A549 (cell line): ENCODE measurements around the gene GAS6.

ENCODE experiments used
- CTCF ChIP-seq: fragments of >200 bp; sonication (Bioruptor Twin); formaldehyde crosslinking; IDR thresholded peaks from 3 replicates; pipeline ENCODE4 v1.5.1; 2016
- EP300 ChIP-seq, 2 experiments: fragments of >200 bp; sonication (Bioruptor Twin); formaldehyde crosslinking; IDR thresholded peaks; 2 replicates in 1 of 2; 3 replicates in 1 of 2; pipeline ENCODE4 v1.6.1; 2016 to 2017
- HDAC2 ChIP-seq: fragments of 200-600 bp; sonication (generic); IDR thresholded peaks from 2 replicates; pipeline ENCODE4 v1.6.1; 2016
- HOXA7 ChIP-seq: fragments of 250-450 bp; sonication (Bioruptor Pico); IDR thresholded peaks from 2 replicates; pipeline ENCODE4 v1.5.0; 2020; ENCODE audit warnings: mild to moderate bottlenecking, moderate library complexity
- RAD21 ChIP-seq, 2 experiments: fragments of >200 bp in 1 of 2; sonication (Bioruptor Twin) in 1 of 2; formaldehyde crosslinking in 1 of 2; IDR thresholded peaks in 1 of 2; conservative IDR thresholded peaks in 1 of 2; 2 replicates in 1 of 2; 3 replicates in 1 of 2; pipeline ENCODE4 v1.6.1; 2012 to 2018; ENCODE audit warnings: inconsistent platforms in 1 of 2

- TF ChIP-seq RAD21 (conservative IDR thresholded peaks at IDR 0.05 in 1 of 2, IDR thresholded peaks at IDR 0.05 in 1 of 2), result no peak
- no peak for TF ChIP-seq CTCF
- no peak for TF ChIP-seq HOXA7 (CRISPR knock-in tag)
- no peak for TF ChIP-seq EP300 (IDR thresholded peaks at IDR 0.05)
- TF ChIP-seq HDAC2, result no peak
Measured at GRCh38 chr13:113796211-113796963, 67.5 kb downstream of the GAS6 start.
